Heart left ventricle (tissue), 16 donors: Measurements from ENCODE around the gene SLC17A3. TPM values are rescaled to one million over a fixed set of nuclear protein-coding genes. Genes with fewer than 3 reads are reported as not detected.

Experiments used
- ATAC-seq, 4 donors: fragments of 200-7000 bp; cut with Tn5 transposase; one replicate each; pipeline ENCODE4 v1.9.1; 2020 to 2022; ENCODE audit warnings: moderate library complexity in 4 of 4, mild to moderate bottlenecking in 3 of 4, moderate number of reproducible peaks in 1 of 4
- DNase-seq, 5 donors: peaks; one replicate each; pipeline ENCODE4 v3.0.0-alpha.2; 2020
- H3K27ac ChIP-seq, 12 donors: fragments of 200-600 bp; sonication (generic) in 4 of 12; one replicate each; pipeline versions ENCODE4 v1.5.0 to v1.8.0; 2016 to 2022; ENCODE audit warnings: mild to moderate bottlenecking in 2 of 12
- H3K27me3 ChIP-seq, 9 donors: fragments of 200-600 bp; sonication (generic) in 2 of 9; one replicate each; pipeline versions ENCODE4 v1.5.1 to v1.8.0; 2016 to 2022; ENCODE audit warnings: mild to moderate bottlenecking in 3 of 9
- H3K36me3 ChIP-seq, 9 donors: fragments of 200-600 bp; sonication (generic) in 2 of 9; one replicate each; pipeline versions ENCODE4 v1.5.0 to v1.8.0; 2018 to 2022; ENCODE audit warnings: mild to moderate bottlenecking in 2 of 9
- H3K4me1 ChIP-seq, 12 donors: fragments of 200-600 bp; sonication (generic) in 4 of 12; one replicate each; pipeline versions ENCODE4 v1.5.0 to v1.8.0; 2016 to 2022; ENCODE audit warnings: mild to moderate bottlenecking in 3 of 12
- H3K4me3 ChIP-seq, 12 donors: fragments of 200-600 bp; sonication (generic) in 4 of 12; one replicate each; pipeline versions ENCODE4 v1.5.0 to v1.8.0; 2017 to 2022; ENCODE audit warnings: mild to moderate bottlenecking in 9 of 12, moderate library complexity in 4 of 12
- H3K9me3 ChIP-seq, 12 donors: fragments of 200-600 bp; sonication (generic) in 4 of 12; one replicate each; pipeline versions ENCODE4 v1.5.0 to v1.8.0; 2016 to 2022; ENCODE audit warnings: mild to moderate bottlenecking in 1 of 12
- POLR2A ChIP-seq, 2 donors: fragments of 450-650 bp; IDR thresholded peaks; one replicate each; pipeline ENCODE4 v1.6.1; 2017; ENCODE audit warnings: antibody characterized with exemption in 2 of 2, mild to moderate bottlenecking in 2 of 2, moderate library complexity in 2 of 2
- WGBS, 4 donors: extraction: QIAGEN DNeasy Blood & Tissue Kit in 2 of 4; methylation state at CpG; one replicate each; pipeline versions ENCODE4 v1.1.5 to v1.1.7; 2013 to 2018; 5-methylcytosine and 5-hydroxymethylcytosine counted together
- intact Hi-C, 10 donors: fragments of 100-400 bp; cut with DNase I; formaldehyde crosslinking; loops; one replicate each; pipeline versions ENCODE4 v1.11.1 to v1.14.2; 2022
- polyA plus RNA-seq, 2 donors: library from polyadenylated mRNA; stranded (reverse); fragments of 200-250 nt; gene quantifications; one replicate each; pipeline ENCODE4 v1.2.3, GENCODE V29; 2013
- total RNA-seq, 9 donors: library from RNA; depleted of rRNA in 2 of 9; stranded (reverse); fragments of >200 nt in 2 of 9; fragmentation: NEBNext Ultra II Directional in 3 of 9; extraction: Animal tissue kit (Norgen Biotek cat#: 25700) in 3 of 9; gene quantifications; one replicate each; pipeline versions ENCODE4 v1.1.0 to v1.2.4, GENCODE V29; 2016 to 2023
- TF ChIP-seq, protein P1 (sequence below), 12 donors: fragments of 200-600 bp; sonication (generic) in 4 of 12; IDR thresholded peaks; one replicate each; pipeline versions ENCODE4 v1.5.0 to v1.8.0; 2018 to 2022; ENCODE audit warnings: antibody characterized with exemption in 12 of 12, mild to moderate bottlenecking in 5 of 12
- donor health status: ischemic (EF 13 %, LVEDD 7.1; RV severe dilation, severe dysfunction).
- donor health status: healthy with polysubstance abuse.
- donor health status: DM: no; HTN: yes; CAD: no.
- donor health status: DM: no; HTN: no; CAD: no.
- donor health status: ischemic (EF 25% LVEDD 6.9; RV normal size, moderate dysfunction).
- donor health status: ischemic (EF 25% LVEDD 5.7; RV mildly dilated, moderate dysfunction).
- donor health status: healthy.
- donor health status: DM: yes; HTN: yes; CAD: no.
- donor health status: ischemic (EF 35%, LVEDD 5.7; RV mildly dilated, moderate dysfunction).
- donor health status: nonischemic (EF 11% LVEDD 7.7; RV severe dilation, severe dysfunction).
- donor health status: DM: yes; HTN: yes; CAD: no.
- donor health status: PGD.
- donor health status: ischemic (EF 29% LVEDD 5.4; RV normal size, mild dysfunction).
- donor health status: nonischemic (EF 23%, LVEDD 6.1; RV moderate dilation, normal function).

SLC17A3 gene
- total and polyA plus RNA-seq, 11 donors = not detected

GRCh38 chr6:25875926-25876602 lies 2.0 kb upstream of the SLC17A3 start:
- Histone ChIP-seq H3K4me1 (no peaks in the 10 kb centered on the region), H3K4me3 (no peak overlapping the region), H3K27me3 (peaks cover 0 to 4% (median 0%) of the 10 kb centered on the region in 9 donors), H3K27ac (no peak overlapping the region), H3K36me3 (no peaks in the 10 kb centered on the region), H3K9me3 (no peaks in the 10 kb centered on the region)
- WGBS, 4 donors = 66 to 87% (median 82%) methylated on average over 3 of the region's 3 CpGs
- DNase-seq = no peak
- TF ChIP-seq, protein P1, sequence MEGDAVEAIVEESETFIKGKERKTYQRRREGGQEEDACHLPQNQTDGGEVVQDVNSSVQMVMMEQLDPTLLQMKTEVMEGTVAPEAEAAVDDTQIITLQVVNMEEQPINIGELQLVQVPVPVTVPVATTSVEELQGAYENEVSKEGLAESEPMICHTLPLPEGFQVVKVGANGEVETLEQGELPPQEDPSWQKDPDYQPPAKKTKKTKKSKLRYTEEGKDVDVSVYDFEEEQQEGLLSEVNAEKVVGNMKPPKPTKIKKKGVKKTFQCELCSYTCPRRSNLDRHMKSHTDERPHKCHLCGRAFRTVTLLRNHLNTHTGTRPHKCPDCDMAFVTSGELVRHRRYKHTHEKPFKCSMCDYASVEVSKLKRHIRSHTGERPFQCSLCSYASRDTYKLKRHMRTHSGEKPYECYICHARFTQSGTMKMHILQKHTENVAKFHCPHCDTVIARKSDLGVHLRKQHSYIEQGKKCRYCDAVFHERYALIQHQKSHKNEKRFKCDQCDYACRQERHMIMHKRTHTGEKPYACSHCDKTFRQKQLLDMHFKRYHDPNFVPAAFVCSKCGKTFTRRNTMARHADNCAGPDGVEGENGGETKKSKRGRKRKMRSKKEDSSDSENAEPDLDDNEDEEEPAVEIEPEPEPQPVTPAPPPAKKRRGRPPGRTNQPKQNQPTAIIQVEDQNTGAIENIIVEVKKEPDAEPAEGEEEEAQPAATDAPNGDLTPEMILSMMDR (IDR thresholded peaks at IDR 0.05) = no peak
- TF ChIP-seq POLR2A (IDR thresholded peaks at IDR 0.05) = no peak
- ATAC-seq = no peak
- intact Hi-C loops = no loop called here

DNA sequence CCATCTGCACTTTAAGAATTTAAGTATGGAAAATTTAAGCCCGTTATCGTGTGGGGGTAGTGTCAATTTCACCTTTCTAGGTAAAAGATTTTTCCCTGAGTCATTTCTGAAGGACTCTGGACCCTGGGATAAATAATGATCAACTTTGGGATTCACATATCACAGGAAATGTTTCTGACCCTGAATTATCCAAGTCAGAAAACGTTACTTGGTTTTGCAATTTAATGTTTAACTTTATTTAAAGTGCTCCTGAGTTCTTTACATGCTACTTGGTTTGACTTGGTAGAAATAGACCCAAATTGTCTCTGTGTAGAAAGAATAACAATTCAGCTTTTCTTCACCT lies 1.5 kb upstream of the SLC17A3 start:
- H3K9me3 ChIP-seq = peaks cover 0 to 4% (median 0%) of the 10 kb centered on the region in 12 donors
- TF ChIP-seq POLR2A (IDR thresholded peaks at IDR 0.05) = no peak
- TF ChIP-seq, protein P1 (IDR thresholded peaks at IDR 0.05) = no peak
- no peak for DNase-seq
- no peaks in the 10 kb centered on the region for H3K4me1 ChIP-seq
- intact Hi-C loops = no loop called here
- H3K27ac ChIP-seq = no peak overlapping the region
- no peak for ATAC-seq
- H3K27me3 ChIP-seq = peaks cover 0 to 4% (median 0%) of the 10 kb centered on the region in 9 donors
- no peak overlapping the region for H3K4me3 ChIP-seq
- no peaks in the 10 kb centered on the region for H3K36me3 ChIP-seq
- WGBS, 4 donors = 74 to 78% (median 75%) methylated on average over 3 of the region's 3 CpGs

DNA sequence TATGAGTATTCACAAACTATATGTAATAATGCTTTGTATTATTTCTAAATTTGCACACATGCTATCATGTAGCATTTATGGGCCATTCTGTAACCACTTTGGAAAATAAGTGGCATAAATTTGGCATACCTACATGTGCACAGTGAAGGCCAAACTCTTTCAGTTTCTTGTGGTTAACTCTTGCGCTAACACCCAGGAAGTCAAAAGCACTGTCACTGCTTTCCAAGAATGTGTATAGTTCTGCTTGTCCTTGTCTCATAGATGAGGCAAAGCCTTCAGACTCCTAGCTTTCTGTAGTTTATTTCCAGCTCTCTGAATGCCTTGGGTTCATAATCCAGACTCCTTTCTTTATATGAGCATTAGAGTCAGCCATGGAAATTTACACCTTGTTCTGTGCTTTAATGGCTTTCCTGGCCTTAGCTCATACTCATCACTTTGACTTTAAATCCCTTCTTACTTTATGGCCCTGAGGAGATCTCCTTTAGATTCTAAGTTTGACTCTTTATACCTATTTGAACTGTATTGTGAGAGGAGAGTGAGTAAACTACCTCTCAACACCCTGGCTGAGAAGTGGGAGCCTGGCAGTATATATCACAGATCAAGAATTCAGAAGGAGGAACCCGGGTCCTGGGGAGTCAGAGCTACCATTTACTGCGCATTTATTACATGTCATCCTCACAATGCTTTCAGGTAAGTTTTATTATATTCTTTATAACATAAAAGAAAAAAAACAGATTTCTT lies 949 bp upstream of the SLC17A3 start:
- no peak for ATAC-seq
- no peaks in the 10 kb centered on the region for H3K36me3 ChIP-seq
- H3K9me3 ChIP-seq = peaks cover 0 to 4% (median 0%) of the 10 kb centered on the region in 12 donors
- WGBS, 4 donors = 83 to 86% (median 84%) methylated on average over 3 of the region's 3 CpGs
- no peak overlapping the region for H3K4me3 ChIP-seq
- intact Hi-C loops = no loop called here
- no peaks in the 10 kb centered on the region for H3K4me1 ChIP-seq
- peaks cover 0 to 4% (median 0%) of the 10 kb centered on the region in 9 donors for H3K27me3 ChIP-seq
- no peak for TF ChIP-seq POLR2A (IDR thresholded peaks at IDR 0.05)
- no peak for DNase-seq
- no peak overlapping the region for H3K27ac ChIP-seq

DNA sequence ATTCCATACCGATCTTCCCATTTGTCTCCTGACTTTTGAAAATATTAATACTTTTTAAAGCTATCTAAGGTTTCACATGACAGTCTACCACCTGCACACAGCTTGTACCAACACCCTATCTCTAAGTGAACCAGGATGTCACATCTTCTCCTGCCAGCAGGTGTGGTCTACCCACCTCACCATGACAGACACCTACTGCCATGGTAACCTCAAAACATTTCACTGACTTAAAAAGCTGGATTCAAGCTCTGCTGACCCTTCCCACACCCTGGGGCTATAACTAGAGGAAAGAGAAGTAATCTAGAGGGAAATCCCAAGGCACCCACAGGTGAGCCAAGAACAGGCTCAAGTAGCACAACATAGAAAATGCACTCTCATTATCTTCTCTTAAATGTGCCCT lies 1.2 kb downstream of the SLC17A3 start:
- TF ChIP-seq, protein P1 (IDR thresholded peaks at IDR 0.05) = no peak
- TF ChIP-seq POLR2A (IDR thresholded peaks at IDR 0.05) = no peak
- H3K4me1 ChIP-seq = no peaks in the 10 kb centered on the region
- H3K9me3 ChIP-seq = peaks cover 0 to 4% (median 0%) of the 10 kb centered on the region in 12 donors
- intact Hi-C loops = no loop called here
- ATAC-seq (no peak), DNase-seq (no peak)
- no peaks in the 10 kb centered on the region for H3K36me3 ChIP-seq
- H3K4me3 ChIP-seq = no peak overlapping the region
- no peak overlapping the region for H3K27ac ChIP-seq
- H3K27me3 ChIP-seq = peaks cover 0 to 4% (median 0%) of the 10 kb centered on the region in 9 donors
- 95 to 100% (median 96%) methylated on average over 1 of the region's 1 CpG for WGBS, 4 donors
